Neuronal stem cell (in vitro differentiated cells): ENCODE measurements around the gene ARL14EPL.
A peak's percentile ranks its signal among the peaks of the same experiment; 100 is the strongest.
"Not testable (repeated sequence)": the region's sequence is repeated elsewhere in the genome, so short reads cannot be mapped to it uniquely, and the experiment has no call there.

Experiments
- DNase-seq: peaks from one replicate; pipeline ENCODE4 v3.0.0-alpha.2; 2013; ENCODE audit warnings: low spot score
- H2AFZ ChIP-seq: one replicate; pipeline ENCODE4 v1.6.1; 2013; ENCODE audit warnings: mild to moderate bottlenecking, low read length, inconsistent platforms
- H2AK5ac ChIP-seq: 2 replicates; pipeline ENCODE4 v1.6.1; 2013; ENCODE audit warnings: low read depth, mild to moderate bottlenecking, inconsistent platforms, low read length, moderate library complexity, mixed read lengths
- H2BK120ac ChIP-seq: 2 replicates; pipeline ENCODE4 v1.6.1; 2013; ENCODE audit warnings: low read depth, mild to moderate bottlenecking, inconsistent platforms, low read length, moderate library complexity, mixed read lengths
- H2BK12ac ChIP-seq: one replicate; pipeline ENCODE4 v1.6.1; 2013; ENCODE audit warnings: low read length, inconsistent platforms
- H2BK15ac ChIP-seq: 2 replicates; pipeline ENCODE4 v1.6.1; 2013; ENCODE audit warnings: mild to moderate bottlenecking, low read length, inconsistent platforms, mixed read lengths
- H2BK5ac ChIP-seq: one replicate; pipeline ENCODE4 v1.6.1; 2013; ENCODE audit warnings: inconsistent platforms, mild to moderate bottlenecking, low read length, moderate library complexity
- H3K14ac ChIP-seq: one replicate; pipeline ENCODE4 v1.6.1; 2013; ENCODE audit warnings: low read length, inconsistent platforms
- H3K18ac ChIP-seq: 2 replicates; pipeline ENCODE4 v1.6.1; 2013; ENCODE audit warnings: low read length, inconsistent platforms
- H3K23ac ChIP-seq: 2 replicates; pipeline ENCODE4 v1.6.1; 2013; ENCODE audit warnings: low read depth, mild to moderate bottlenecking, mixed read lengths, low read length, inconsistent platforms; ENCODE audit not compliant: poor library complexity
- H3K27ac ChIP-seq: replicated peaks from 3 replicates; pipeline ENCODE4 v1.5.1; 2013; ENCODE audit warnings: low read length, inconsistent platforms
- H3K27me3 ChIP-seq, 3 experiments: 2 replicates each; pipeline ENCODE4 v1.6.1; 2013; ENCODE audit warnings: low read length in 3 of 3, mild to moderate bottlenecking in 2 of 3, inconsistent platforms in 1 of 3, low read depth in 1 of 3, mixed read lengths in 1 of 3, moderate library complexity in 1 of 3; ENCODE audit not compliant: control insufficient read depth in 3 of 3, insufficient read depth in 3 of 3
- H3K36me3 ChIP-seq, 2 donors: replicated peaks in 1 of 2; 2 replicates each; pipeline ENCODE4 v1.6.1; 2013; ENCODE audit warnings: low read length in 2 of 2; ENCODE audit not compliant: control insufficient read depth in 2 of 2, insufficient read depth in 2 of 2
- H3K4ac ChIP-seq: 2 replicates; pipeline ENCODE4 v1.6.1; 2013; ENCODE audit warnings: inconsistent platforms, mild to moderate bottlenecking, low read length, moderate library complexity
- H3K4me1 ChIP-seq, 2 donors: 1 replicate in 1 of 2; 2 replicates in 1 of 2; pipeline ENCODE4 v1.6.1; 2013; ENCODE audit warnings: low read length in 2 of 2, low read depth in 1 of 2; ENCODE audit not compliant: control insufficient read depth in 2 of 2, insufficient read depth in 1 of 2
- H3K4me2 ChIP-seq: one replicate; pipeline ENCODE4 v1.6.1; 2013; ENCODE audit warnings: mild to moderate bottlenecking, low read length, inconsistent platforms; ENCODE audit not compliant: insufficient read depth, poor library complexity, severe bottlenecking
- H3K4me3 ChIP-seq, 2 donors: 2 replicates each; pipeline ENCODE4 v1.5.1; 2013; ENCODE audit warnings: low read length in 2 of 2, mild to moderate bottlenecking in 2 of 2, inconsistent platforms in 1 of 2, moderate library complexity in 1 of 2
- H3K79me1 ChIP-seq: one replicate; pipeline ENCODE4 v1.6.1; 2013; ENCODE audit warnings: low read depth, mild to moderate bottlenecking, inconsistent platforms, low read length, moderate library complexity
- H3K9ac ChIP-seq: one replicate; pipeline ENCODE4 v1.6.1; 2013; ENCODE audit warnings: mild to moderate bottlenecking, low read depth, low read length, inconsistent platforms; ENCODE audit not compliant: poor library complexity
- H3K9me3 ChIP-seq, 2 donors: replicated peaks in 1 of 2; 2 replicates each; pipeline versions ENCODE3 to v1.6.1; 2013; ENCODE audit warnings: low read length in 2 of 2, mild to moderate bottlenecking in 2 of 2, inconsistent platforms in 1 of 2, low read depth in 1 of 2, mixed read lengths in 1 of 2, moderate library complexity in 1 of 2; ENCODE audit not compliant: control insufficient read depth in 2 of 2, insufficient read depth in 1 of 2
- H4K8ac ChIP-seq: one replicate; pipeline ENCODE4 v1.6.1; 2013; ENCODE audit warnings: low read depth, mild to moderate bottlenecking, inconsistent platforms, low read length, moderate library complexity
- H4K91ac ChIP-seq: one replicate; pipeline ENCODE4 v1.6.1; 2013; ENCODE audit warnings: low read length, low read depth, mild to moderate bottlenecking, inconsistent platforms; ENCODE audit not compliant: poor library complexity
- WGBS, 2 donors: extraction: QIAGEN DNeasy Blood & Tissue Kit; methylation state at CpG; one replicate each; pipeline ENCODE4 v1.1.7; 2013; ENCODE audit warnings: missing lambda C conversion rate in 2 of 2, mixed read lengths in 1 of 2; ENCODE audit not compliant: insufficient read length in 2 of 2, insufficient replicate concordance in 1 of 2; ENCODE audit errors: extremely low coverage in 2 of 2; 5-methylcytosine and 5-hydroxymethylcytosine counted together

Gene ARL14EPL

DNA sequence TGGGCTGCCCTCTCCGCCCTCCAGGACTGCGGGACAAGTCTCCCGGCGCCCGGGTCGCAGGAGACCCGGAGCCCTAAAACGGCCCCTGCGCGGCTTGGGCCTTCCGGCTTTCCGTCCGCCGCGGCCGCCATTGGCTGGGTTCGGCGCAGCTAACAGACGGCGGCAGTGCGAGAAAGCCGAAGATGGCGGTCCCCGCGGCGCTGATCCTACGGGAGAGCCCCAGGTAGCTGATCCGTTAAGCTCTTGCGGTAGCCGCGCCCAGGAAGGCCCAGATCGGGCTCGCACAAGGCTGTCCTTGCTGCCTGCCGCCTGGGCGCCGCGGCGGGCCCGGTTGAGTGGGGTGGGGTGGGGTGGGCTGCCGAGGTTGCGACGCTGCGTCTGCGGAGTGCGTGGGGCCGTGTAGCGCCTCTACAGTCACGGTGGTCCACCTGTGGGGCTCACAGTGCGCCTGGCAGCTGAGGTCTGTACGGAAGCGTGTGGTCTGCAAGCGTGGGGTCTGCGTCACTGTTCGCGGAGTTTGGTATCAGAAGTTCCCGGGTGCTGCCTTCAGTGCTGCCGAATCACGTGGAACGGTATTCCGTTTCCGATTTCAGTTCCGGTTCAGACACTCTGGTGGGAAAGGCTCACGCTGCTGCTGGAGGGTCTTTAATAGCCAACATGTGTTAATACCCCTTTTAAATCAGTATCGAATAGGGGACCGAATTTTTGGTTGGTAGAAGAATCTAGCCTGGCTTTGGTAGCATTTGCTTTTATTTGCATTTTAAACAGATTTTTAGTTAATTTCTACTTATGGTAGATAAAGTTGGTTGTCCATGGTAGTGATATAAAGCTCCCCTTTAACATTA is 52.8 kb downstream of the ARL14EPL start, which contains the start of gene COMMD10:
COMMD10 (plus strand) TSS at position 155 of the 845 bp plus-strand sequence.
- Histone ChIP-seq H3K27me3 (no peaks in the 10 kb centered on the region), H4K8ac (peak within 1 kb of the TSS; percentile 43), H4K91ac (no peak within 1 kb of the TSS), H2AK5ac (peak within 1 kb of the TSS; percentile 70), H3K4me3 (peak within 1 kb of the TSS; percentile 90 to 100), H3K18ac (peak within 1 kb of the TSS; percentile 99), H3K4ac (no peak within 1 kb of the TSS), H3K9ac (peak within 1 kb of the TSS; percentile 90), H2BK15ac (peak within 1 kb of the TSS; percentile 75), H2AFZ (peak within 1 kb of the TSS; percentile 98), H3K27ac (peak within 1 kb of the TSS; percentile 76), H3K4me2 (peak within 1 kb of the TSS; percentile 49), H3K79me1 (peaks cover 1% of the 10 kb centered on the region), H2BK120ac (peak within 1 kb of the TSS; percentile 28), H3K23ac (peak within 1 kb of the TSS; percentile 91), H2BK12ac (peak within 1 kb of the TSS; percentile 22), H3K4me1 (peaks cover 5 to 7% of the 10 kb centered on the region in 2 donors), H3K36me3 (peaks cover 0 to 21% of the 10 kb centered on the region in 2 donors), H3K9me3 (no peaks in the 10 kb centered on the region), H3K14ac (peak within 1 kb of the TSS; percentile 97), H2BK5ac (peak within 1 kb of the TSS; percentile 75)
- peak; percentile 69 for DNase-seq
- WGBS, 2 donors, result no CpG with 5 or more reads among the region's 65 CpGs

DNA sequence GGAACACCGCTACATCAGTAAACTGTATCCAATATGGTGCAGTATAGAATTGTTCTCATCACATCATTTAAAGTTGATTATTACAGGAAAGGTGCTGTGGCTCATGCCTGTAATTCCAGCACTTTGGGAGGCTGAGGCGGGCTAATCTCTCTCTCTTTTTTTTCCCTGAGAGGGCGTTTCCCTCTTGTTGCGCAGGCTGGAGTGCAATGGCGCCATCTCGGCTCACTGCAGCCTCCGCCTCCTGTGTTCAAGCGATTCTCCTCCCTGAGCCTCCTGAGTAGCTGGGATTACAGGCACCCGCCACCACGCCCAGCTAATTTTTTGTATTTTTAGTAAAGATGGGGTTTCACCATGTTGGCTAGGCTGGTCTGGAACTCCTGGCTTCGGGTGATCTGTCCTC is 54.0 kb downstream of the ARL14EPL start:
- not testable (repeated sequence) for H4K8ac ChIP-seq, H2AK5ac ChIP-seq, H2BK5ac ChIP-seq, H4K91ac ChIP-seq, H3K18ac ChIP-seq, H3K4me2 ChIP-seq, H3K14ac ChIP-seq, H3K4ac ChIP-seq, H2BK12ac ChIP-seq, H3K23ac ChIP-seq, H2BK120ac ChIP-seq, H3K79me1 ChIP-seq, H3K9ac ChIP-seq, H3K27ac ChIP-seq, H2BK15ac ChIP-seq, DNase-seq, H3K4me1 ChIP-seq, H3K9me3 ChIP-seq, H2AFZ ChIP-seq, H3K27me3 ChIP-seq
- no CpG with 5 or more reads among the region's 11 CpGs for whole genome bisulfite sequencing, 2 donors
- Histone ChIP-seq H3K36me3 (peaks cover 0 to 32% of the 10 kb centered on the region in 2 donors), H3K4me3 (peak overlapping the region in 1 of 2 donors; percentile 100)

DNA sequence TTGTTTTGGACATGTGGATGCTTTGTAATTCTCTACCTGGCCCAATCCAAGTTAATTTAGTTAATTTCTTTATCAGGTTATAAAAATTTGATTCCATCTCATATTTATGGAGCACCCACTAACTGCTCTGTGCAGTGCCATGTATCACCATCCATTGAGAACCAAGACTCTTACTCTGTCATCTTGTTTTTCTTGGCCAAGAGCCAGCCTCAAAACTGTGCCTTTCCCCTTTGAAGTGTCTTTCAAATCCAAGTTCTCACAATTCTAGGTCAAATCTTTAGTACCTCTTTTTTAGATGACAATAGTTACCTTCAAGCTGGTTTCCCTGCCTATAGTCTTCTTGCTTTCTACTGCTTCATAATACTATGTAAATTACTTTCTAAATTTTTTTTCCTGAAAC is 55.8 kb downstream of the ARL14EPL start:
- Histone ChIP-seq H4K91ac (no peak overlapping the region), H3K18ac (no peak overlapping the region), H2BK15ac (no peak overlapping the region), H3K23ac (no peak overlapping the region), H2BK120ac (no peak overlapping the region), H2BK12ac (no peak overlapping the region), H3K4me2 (no peak overlapping the region), H3K4ac (no peak overlapping the region), H3K9me3 (no peaks in the 10 kb centered on the region), H3K4me3 (no peak overlapping the region), H3K9ac (no peak overlapping the region), H3K79me1 (peaks cover 1% of the 10 kb centered on the region), H3K4me1 (peaks cover 5 to 7% of the 10 kb centered on the region in 2 donors), H3K27me3 (no peaks in the 10 kb centered on the region), H3K27ac (no peak overlapping the region), H4K8ac (no peak overlapping the region), H2BK5ac (no peak overlapping the region), H2AFZ (no peak overlapping the region), H2AK5ac (no peak overlapping the region), H3K36me3 (peaks cover 2 to 49% of the 10 kb centered on the region in 2 donors), H3K14ac (no peak overlapping the region)
- DNase-seq, result no peak

DNA sequence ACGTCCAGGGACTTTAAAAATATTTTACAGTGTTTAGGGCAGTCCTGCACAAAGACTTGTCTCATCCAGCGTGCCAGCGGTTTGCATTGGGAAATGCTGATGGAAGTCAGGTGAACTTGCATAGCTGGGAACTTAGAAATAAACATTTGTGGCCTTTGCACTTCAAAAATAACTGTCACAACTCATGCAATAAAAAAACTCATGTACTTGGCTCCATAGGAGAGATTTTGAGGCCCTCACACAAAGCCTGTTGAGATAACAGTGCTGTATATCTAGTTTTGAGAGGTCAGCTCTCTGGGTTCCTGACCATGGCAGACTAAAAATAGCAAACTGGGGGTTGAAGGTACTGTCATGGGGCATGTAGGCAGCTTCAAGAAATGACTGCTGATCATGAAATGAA is 58.0 kb downstream of the ARL14EPL start:
- H2BK120ac ChIP-seq, result no peak overlapping the region
- no peak overlapping the region for H3K4me3 ChIP-seq
- H3K4me2 ChIP-seq, result no peak overlapping the region
- no peak overlapping the region for H3K23ac ChIP-seq
- no peak overlapping the region for H2AFZ ChIP-seq
- H3K27me3 ChIP-seq, result no peaks in the 10 kb centered on the region
- no peak overlapping the region for H2AK5ac ChIP-seq
- no peak overlapping the region for H3K14ac ChIP-seq
- H3K9me3 ChIP-seq, result no peaks in the 10 kb centered on the region
- peaks cover 2% of the 10 kb centered on the region in 2 donors for H3K4me1 ChIP-seq
- DNase-seq, result no peak
- no peak overlapping the region for H4K91ac ChIP-seq
- H3K27ac ChIP-seq, result no peak overlapping the region
- no peak overlapping the region for H2BK5ac ChIP-seq
- no peak overlapping the region for H3K4ac ChIP-seq
- no peaks in the 10 kb centered on the region for H3K79me1 ChIP-seq
- no peak overlapping the region for H3K9ac ChIP-seq
- H3K36me3 ChIP-seq, result peaks cover 7 to 66% of the 10 kb centered on the region in 2 donors
- H3K18ac ChIP-seq, result no peak overlapping the region
- H4K8ac ChIP-seq, result no peak overlapping the region
- no peak overlapping the region for H2BK12ac ChIP-seq
- H2BK15ac ChIP-seq, result no peak overlapping the region
- no CpG with 5 or more reads among the region's 3 CpGs for WGBS, 2 donors
